Fibroblast of mammary gland (primary cell): ENCODE data around the gene EHD1.

Source experiments
- DNase-seq: peaks from one replicate; pipeline ENCODE4 v3.0.0-alpha.2; 2010; ENCODE audit warnings: low read depth
- H3K4me3 ChIP-seq: 2 replicates; pipeline ENCODE4 v1.5.1; 2011; ENCODE audit warnings: low read depth, mild to moderate bottlenecking, low read length, moderate library complexity; ENCODE audit not compliant: control insufficient read depth
- CTCF ChIP-seq: conservative IDR thresholded peaks from 2 replicates; pipeline ENCODE4 v1.5.1; 2011; ENCODE audit warnings: low read depth, low read length, inconsistent platforms; ENCODE audit not compliant: control insufficient read depth, insufficient read depth

EHD1 gene

GRCh38 chr11:64887234-64887756, 8.9 kb upstream of the EHD1 start:
- TF ChIP-seq CTCF = no peak
- DNase-seq = no peak
- H3K4me3 ChIP-seq = no peak overlapping the region

GRCh38 chr11:64885367-64886286, 7.2 kb upstream of the EHD1 start:
- H3K4me3 ChIP-seq = no peak overlapping the region
- no peak for TF ChIP-seq CTCF
- peak; percentile 90 for DNase-seq

- no peak for TF ChIP-seq CTCF
- H3K4me3 ChIP-seq = no peak overlapping the region
- no peak for DNase-seq
Measured at GRCh38 chr11:64884019-64884418, 5.6 kb upstream of the EHD1 start.

GRCh38 chr11:64883575-64883974, 5.2 kb upstream of the EHD1 start:
- no peak overlapping the region for H3K4me3 ChIP-seq
- DNase-seq = no peak
- TF ChIP-seq CTCF = no peak

- TF ChIP-seq CTCF = no peak
- DNase-seq = no peak
- H3K4me3 ChIP-seq = no peak overlapping the region
Measured at GRCh38 chr11:64882243-64882642, 3.8 kb upstream of the EHD1 start.

- H3K4me3 ChIP-seq = no peak overlapping the region
- TF ChIP-seq CTCF = no peak
- DNase-seq = no peak
Measured at GRCh38 chr11:64881476-64881875, 3.1 kb upstream of the EHD1 start.
